GM13976 (cell line): ENCODE measurements around the gene PIGW.

ENCODE experiments used
- DNase-seq: peaks from one replicate; pipeline ENCODE4 v3.0.0; 2012; ENCODE audit warnings: low spot score
- in situ Hi-C: fragments of 300-500 bp; cut with MboI; formaldehyde crosslinking; loops from one replicate; pipeline ENCODE4 v1.12.0; 2022; ENCODE audit warnings: low sequenced_read_pairs, mixed read lengths, inconsistent platforms; ENCODE audit not compliant: unreplicated experiment
- TF ChIP-seq, protein P1 (sequence below): IDR thresholded peaks from 2 replicates; pipeline ENCODE4 v1.5.1; 2012; ENCODE audit warnings: borderline replicate concordance, mild to moderate bottlenecking; ENCODE audit not compliant: insufficient read depth; ENCODE audit errors: extremely low read depth, missing control alignments, control extremely low read depth

Gene PIGW

GRCh38 chr17:36495076-36495578 lies 39.7 kb upstream of the PIGW start:
- TF ChIP-seq, protein P1, sequence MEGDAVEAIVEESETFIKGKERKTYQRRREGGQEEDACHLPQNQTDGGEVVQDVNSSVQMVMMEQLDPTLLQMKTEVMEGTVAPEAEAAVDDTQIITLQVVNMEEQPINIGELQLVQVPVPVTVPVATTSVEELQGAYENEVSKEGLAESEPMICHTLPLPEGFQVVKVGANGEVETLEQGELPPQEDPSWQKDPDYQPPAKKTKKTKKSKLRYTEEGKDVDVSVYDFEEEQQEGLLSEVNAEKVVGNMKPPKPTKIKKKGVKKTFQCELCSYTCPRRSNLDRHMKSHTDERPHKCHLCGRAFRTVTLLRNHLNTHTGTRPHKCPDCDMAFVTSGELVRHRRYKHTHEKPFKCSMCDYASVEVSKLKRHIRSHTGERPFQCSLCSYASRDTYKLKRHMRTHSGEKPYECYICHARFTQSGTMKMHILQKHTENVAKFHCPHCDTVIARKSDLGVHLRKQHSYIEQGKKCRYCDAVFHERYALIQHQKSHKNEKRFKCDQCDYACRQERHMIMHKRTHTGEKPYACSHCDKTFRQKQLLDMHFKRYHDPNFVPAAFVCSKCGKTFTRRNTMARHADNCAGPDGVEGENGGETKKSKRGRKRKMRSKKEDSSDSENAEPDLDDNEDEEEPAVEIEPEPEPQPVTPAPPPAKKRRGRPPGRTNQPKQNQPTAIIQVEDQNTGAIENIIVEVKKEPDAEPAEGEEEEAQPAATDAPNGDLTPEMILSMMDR, result no peak
- no peak for DNase-seq
- in situ Hi-C loops, result loop anchor here (25.0 kb wide), 1 partner anchor 533 kb away; no protein-coding TSS in a partner anchor

- in situ Hi-C loops, result loop anchor here (25.0 kb wide), 1 partner anchor 534 kb away; no protein-coding TSS in a partner anchor
- DNase-seq, result no peak
- TF ChIP-seq, protein P1, result no peak
Observed at GRCh38 chr17:36496018-36496789, 38.6 kb upstream of the PIGW start.

DNA sequence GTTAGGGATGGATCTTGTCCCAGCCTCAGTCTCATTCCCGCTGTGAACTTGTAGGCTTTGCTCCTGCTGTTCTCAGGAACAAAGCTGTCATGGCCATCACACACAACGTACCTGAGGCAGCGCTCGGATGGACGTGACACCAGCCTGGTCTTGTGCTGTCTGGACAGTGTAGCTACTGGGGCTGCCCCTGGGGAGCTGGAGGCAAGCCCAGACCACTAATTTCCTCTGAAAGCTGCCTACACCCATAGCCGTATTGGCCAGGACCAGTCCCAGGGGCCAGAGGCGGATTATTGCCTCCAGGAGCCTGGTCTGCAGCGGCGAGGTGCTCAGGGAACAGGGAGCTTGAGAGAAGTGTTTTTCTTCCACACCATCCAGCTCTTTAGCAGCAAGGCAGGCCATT lies 36.6 kb upstream of the PIGW start:
- in situ Hi-C loops, result loop anchor here (25.0 kb wide), 1 partner anchor 536 kb away; no protein-coding TSS in a partner anchor
- no peak for DNase-seq
- TF ChIP-seq, protein P1, result no peak

DNA sequence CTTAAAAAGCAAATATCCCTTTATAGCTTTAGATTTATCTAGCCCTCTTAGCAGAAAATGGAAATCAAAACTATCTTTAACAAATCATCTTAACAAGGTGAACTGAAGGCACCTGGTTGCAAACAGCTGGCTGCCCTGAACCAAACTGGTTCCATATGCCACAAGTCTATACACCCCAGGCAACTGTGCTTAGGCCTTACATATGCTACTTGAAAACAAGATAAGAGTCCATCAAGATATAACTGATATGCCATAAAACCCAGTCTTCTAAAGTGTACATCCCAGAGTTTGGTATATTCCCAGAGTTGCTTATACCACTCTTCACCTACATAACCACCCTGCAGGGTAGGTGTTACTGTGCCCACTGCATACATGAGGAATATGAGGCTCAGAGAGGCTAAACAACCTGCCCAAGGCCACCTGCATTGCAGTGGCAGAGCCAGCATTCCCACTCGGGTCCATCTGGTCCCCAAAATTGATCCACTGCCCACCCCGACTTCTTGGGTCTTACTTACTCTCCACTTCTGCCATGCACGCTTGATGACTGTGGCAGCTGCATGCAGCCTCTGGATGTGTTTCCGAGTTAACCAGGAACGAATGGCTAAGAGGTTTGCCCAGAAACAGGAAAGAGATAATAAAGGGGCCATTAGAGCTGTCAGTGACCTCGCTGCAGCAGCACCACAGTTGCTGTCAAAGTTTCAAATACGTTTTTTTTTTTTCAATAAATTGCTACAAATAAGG lies 36.1 kb upstream of the PIGW start:
- in situ Hi-C loops, result loop anchor here (25.0 kb wide), 1 partner anchor 536 kb away; no protein-coding TSS in a partner anchor
- TF ChIP-seq, protein P1, result no peak
- DNase-seq, result no peak

DNA sequence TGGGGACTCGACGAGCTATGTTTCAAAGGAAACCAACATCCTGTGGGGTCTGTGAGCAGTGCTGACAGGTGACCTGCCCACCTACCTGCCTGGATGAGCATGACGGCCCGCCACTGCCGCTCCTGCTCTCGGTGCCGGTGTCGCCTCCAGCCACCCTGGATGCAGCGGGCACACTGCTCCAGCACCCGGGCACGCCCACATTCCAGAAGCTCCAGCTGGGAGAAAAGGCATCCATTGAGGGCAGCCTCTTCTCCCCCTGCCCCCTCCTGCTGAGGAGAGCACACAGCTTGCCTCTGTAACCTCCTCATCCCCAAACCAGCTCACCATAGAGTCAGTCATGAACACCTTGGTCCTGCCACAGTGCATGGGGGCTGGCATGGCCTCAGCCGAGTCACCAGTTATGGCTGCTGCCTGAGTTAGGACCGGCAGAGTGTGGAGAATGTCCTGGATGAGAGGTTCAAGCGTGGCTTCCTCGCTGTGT lies 34.0 kb upstream of the PIGW start:
- TF ChIP-seq, protein P1, result no peak
- no peak for DNase-seq

GRCh38 chr17:36501351-36501750 lies 33.4 kb upstream of the PIGW start:
- TF ChIP-seq, protein P1, result no peak
- DNase-seq, result no peak
- in situ Hi-C loops, result no loop called here

More for the DNA sequence above, 34.0 kb upstream of the PIGW start:
- in situ Hi-C loops, result no loop called here
